ENCODE data around the gene MAN1A1. TPM values are rescaled to one million over a fixed set of nuclear protein-coding genes. Genes with fewer than 3 reads are reported as not detected.

The MAN1A1 gene
- total RNA-seq, 4 donors from 2014 or later = 210 to 247 (median 229) TPM

DNA sequence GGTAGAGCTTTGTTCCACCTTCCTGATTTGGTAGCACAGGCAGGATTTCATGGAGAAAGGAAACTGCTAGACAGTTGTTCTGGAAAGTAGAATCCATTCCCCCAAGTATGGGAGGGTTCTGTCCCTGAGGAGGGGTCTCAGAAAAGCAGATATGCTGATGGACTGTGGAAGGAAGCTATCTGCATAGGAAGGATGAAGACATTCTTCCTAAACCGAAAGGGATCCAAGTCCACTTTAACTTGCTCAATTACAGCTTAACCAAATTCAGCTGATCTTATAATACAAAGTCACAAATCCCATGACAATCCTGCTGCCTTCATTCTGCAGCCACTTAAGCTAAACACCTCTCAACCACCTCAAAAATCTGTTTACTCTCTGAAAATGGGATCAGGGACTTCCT is 2.6 kb downstream of the MAN1A1 start:
- TF ChIP-seq, protein P1, sequence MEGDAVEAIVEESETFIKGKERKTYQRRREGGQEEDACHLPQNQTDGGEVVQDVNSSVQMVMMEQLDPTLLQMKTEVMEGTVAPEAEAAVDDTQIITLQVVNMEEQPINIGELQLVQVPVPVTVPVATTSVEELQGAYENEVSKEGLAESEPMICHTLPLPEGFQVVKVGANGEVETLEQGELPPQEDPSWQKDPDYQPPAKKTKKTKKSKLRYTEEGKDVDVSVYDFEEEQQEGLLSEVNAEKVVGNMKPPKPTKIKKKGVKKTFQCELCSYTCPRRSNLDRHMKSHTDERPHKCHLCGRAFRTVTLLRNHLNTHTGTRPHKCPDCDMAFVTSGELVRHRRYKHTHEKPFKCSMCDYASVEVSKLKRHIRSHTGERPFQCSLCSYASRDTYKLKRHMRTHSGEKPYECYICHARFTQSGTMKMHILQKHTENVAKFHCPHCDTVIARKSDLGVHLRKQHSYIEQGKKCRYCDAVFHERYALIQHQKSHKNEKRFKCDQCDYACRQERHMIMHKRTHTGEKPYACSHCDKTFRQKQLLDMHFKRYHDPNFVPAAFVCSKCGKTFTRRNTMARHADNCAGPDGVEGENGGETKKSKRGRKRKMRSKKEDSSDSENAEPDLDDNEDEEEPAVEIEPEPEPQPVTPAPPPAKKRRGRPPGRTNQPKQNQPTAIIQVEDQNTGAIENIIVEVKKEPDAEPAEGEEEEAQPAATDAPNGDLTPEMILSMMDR (IDR thresholded peaks at IDR 0.05) = no peak
- DNase-seq (ENCODE audit: low spot score) = no peak
- ATAC-seq (ENCODE audit: low FRiP score) = no peak

DNA sequence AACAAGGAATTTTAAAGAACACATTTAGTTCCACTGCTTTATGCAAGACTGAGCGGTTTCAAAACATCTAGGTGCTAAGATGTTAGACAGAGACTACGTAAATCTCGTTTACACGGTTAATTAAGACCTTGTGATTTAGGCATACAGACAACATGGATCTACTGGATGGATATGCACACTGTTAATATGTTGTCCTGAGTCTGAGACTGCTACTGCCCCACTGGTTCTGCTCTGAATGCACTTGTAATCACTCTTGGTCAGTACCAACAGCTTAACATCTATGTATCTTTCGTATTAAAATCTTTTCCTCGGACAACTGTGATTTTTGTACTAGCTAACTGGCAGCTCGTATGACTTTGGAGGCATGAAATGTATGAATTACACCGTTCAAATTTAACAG is 3.1 kb downstream of the MAN1A1 start:
- DNase-seq (ENCODE audit: low spot score) = no peak
- no peak for ATAC-seq (ENCODE audit: low FRiP score)
- TF ChIP-seq, protein P1 (IDR thresholded peaks at IDR 0.05) = no peak

DNA sequence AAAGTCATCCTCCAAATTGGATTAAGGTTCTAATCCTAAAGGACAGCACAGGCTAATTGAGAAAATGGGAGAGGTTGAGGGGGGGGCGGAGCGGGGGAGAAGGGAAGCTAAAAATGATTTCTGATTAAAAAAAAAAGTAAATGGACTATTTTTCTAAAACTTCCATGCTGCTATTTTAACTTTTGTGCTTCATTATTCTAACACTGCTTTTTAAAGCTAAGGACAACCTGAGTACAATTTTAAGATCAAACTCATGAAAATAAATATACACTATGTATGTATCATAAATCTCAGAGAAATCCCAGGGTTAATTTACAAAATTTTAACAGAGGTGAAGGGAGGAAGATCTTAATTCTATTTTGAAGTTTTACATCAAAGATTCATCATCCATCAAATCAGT is 4.4 kb downstream of the MAN1A1 start:
- ATAC-seq (ENCODE audit: low FRiP score) = no peak

DNA sequence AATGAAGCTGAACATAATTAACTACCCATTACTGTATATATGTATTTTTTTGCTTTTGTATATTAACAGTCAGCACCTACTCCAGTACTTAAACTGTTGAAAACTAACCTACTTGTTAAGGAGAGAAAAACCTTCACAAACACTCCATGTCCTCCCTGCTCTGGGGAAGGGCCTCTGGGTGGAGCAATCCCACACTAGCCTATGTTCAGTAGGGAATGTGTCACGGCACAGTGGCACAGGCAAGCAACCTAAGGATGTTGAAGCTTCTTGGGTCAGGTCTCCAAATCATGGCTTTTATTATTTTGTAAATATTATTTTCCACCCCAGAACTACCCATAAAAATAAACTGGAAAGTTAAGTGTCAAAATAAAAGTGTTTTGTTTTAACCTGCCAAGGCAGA is 5.3 kb downstream of the MAN1A1 start:
- DNase-seq (ENCODE audit: low spot score) (no peak), ATAC-seq (ENCODE audit: low FRiP score) (no peak)
- TF ChIP-seq, protein P1 (IDR thresholded peaks at IDR 0.05) = no peak

More for the DNA sequence above, 4.4 kb downstream of the MAN1A1 start:
- DNase-seq (ENCODE audit: low spot score) = no peak
- TF ChIP-seq, protein P1 (IDR thresholded peaks at IDR 0.05) = no peak

- DNase-seq (ENCODE audit: low spot score) = no peak
- ATAC-seq (ENCODE audit: low FRiP score) = no peak
- TF ChIP-seq, protein P1 (IDR thresholded peaks at IDR 0.05) = no peak
Observed at GRCh38 chr6:119343573-119344146, 5.9 kb downstream of the MAN1A1 start.

DNA sequence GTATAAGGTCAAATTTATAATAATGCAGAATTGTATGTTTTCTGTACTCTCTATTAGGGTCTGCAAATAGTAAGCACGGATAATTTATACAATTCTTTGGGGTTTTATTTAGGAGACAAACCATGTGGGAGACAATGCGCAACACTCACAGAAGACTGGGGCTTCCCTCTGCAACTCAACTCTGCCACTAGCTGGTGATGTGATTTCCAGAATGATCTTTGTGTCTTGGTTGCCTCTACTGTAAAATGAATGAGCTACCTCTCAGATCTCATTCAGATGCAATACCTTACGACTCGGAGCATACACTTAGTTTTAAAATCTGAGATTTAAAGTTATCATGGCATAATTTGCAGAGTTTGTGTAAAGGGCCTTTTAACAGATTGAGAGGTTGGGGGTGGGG is 6.4 kb downstream of the MAN1A1 start:
- DNase-seq (ENCODE audit: low spot score) (no peak), ATAC-seq (ENCODE audit: low FRiP score) (no peak)
- TF ChIP-seq, protein P1 (IDR thresholded peaks at IDR 0.05) = no peak

DNA sequence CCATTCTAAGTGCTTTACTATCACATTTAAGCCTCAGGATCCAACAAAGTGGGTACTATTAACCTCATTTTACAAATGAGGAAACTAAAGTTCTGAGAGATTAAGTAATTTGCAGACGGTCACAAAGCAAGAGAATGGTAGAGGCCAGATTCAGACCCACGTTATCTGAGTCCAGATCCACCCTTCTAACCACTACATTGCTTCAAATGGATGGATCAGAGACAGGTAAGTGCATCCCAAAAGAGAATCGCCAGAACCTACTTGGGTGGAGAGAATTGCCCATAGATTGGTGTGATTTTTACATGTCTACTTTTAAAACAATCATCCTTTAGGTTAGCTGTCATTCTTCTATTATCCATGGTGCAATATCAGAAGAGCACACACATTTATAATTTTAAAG is 7.1 kb downstream of the MAN1A1 start:
- TF ChIP-seq, protein P1 (IDR thresholded peaks at IDR 0.05) = no peak
- DNase-seq (ENCODE audit: low spot score) (no peak), ATAC-seq (ENCODE audit: low FRiP score) (no peak)

All from omental fat pad (tissue), 4 donors.